ENCODE data around the gene COG5.

The COG5 gene

DNA sequence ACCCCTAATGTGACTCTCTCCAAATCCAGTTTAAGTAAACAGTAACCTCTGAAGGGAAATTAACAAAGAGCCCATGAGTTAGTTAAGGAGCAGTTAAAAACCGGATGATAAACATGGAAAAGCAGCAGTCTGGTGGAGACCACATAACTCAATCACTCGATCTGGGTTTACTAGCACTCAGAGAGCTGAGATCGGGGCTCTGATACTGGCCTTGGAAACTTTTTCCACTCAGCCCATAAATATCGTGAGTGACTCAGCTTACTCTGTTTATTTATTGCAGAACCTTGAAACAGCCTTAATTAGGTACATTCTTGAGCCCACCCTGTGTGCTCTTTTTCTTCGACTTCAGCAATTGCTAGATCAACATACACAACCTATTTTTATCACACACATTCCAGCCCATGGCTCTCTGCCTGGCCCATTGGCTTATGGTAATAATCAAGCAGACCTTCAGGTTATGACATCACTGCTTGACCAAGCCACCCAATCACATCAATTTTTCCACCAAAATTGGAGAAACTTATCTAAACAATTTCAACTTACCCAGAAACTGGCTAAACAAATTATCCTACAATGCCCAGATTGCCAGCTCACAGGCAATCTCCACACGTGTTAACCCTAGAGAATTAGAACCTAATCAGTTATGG, 176.0 kb downstream of the COG5 start:
- no peak for DNase-seq

DNA sequence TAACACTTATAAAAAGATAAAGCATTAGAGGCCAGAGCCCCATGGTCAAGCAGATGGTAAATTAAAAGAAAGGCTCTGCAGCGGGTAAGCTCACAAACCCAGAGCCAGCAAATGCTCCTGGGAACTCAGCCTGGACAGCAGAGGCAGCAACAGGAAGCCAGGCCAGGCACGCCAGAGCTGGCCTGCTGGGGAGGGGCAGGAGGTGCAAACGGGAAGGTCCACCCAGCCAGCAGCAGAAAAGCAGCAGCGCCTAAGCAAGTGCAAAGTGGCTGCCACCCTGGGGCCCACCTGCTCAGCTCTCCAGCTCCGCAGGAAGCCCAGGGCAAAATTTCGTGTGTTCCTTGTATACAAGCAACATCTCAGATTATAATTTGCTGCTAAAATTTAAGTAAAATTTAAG, 176.6 kb downstream of the COG5 start:
- no peak for DNase-seq

DNA sequence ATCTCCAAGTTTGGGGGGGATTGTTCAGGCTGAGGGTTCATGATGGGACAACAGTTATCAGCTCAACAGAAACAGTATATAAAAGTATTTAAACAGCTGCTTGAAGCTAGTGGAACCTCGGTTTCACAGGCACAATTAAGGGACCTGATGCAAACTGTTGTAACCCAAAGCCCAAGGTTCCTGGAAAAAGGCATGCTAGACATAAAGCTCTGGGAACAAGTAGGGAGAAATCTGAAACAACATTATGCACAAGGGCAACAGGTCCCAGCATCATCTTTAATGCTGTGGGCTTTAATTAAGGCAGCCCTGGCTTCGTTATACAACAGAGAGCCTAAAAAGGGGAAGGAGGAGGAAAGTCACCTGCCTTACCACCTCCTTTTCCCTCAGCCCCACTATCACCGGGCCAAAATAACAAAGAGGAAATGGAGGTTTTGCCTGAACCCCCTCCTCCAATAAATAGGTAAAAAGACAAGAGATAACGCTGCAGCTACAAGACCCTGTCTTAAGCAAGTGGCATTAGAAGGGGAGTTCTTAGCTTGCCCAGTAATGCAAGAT, 177.1 kb downstream of the COG5 start:
- DNase-seq = no peak

DNA sequence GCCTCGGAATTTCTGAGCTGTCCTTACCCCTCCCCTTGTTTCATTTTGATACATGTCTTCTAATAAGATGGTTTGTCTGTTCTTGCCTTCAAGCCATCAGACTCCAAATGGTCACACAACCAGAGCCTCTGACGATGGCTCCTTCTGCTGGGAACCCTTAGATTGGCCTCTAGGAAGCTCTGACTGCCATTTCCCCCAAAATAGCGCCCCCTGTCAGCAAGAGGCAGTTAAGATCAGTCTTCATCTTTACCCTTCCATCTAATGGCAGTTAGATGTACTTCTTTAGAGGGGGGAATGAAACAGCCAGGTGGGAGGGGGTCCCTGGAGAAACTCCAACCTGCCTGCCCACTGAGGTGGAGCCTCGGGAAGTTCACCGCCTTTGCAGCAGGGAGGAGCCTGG, 179.7 kb downstream of the COG5 start:
- DNase-seq = no peak

DNA sequence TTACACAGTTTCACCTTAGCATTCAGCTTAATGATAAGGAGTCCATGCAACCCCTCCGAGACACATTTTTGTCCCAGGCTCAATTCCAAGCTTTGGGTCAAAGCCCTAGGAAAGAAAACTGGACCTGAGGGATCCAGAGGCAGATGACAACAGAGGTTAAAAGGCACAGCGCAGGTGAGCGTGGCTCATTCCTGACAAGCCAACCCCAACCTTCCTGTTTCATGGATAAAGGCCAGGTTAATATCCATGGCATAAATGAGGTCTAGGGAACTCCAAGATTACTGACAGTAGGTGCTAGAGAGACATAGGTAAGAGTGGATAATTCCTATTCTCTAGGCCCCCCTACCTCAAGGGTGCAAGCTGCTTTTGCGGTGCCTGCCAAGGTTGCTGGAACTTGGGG, 180.5 kb downstream of the COG5 start:
- no peak for DNase-seq

DNA sequence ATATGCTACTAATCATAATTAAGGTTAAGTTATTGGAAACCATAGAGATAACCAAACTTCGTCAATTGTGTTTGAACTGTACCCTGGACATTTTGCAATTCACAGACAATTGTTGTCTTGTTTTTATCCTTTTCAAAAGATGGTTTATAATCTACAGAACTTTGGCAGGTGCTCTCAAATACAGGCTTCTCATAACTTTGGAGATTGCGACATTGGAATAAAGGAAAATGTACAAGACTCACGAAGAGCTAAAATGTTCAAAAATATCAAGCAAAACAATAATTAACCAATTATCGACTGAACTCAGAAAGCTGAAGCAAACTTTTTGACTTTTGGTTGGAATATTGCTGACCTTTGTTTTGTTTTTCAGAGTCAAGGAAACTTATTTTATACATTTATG, 182.3 kb downstream of the COG5 start:
- DNase-seq = no peak

DNA sequence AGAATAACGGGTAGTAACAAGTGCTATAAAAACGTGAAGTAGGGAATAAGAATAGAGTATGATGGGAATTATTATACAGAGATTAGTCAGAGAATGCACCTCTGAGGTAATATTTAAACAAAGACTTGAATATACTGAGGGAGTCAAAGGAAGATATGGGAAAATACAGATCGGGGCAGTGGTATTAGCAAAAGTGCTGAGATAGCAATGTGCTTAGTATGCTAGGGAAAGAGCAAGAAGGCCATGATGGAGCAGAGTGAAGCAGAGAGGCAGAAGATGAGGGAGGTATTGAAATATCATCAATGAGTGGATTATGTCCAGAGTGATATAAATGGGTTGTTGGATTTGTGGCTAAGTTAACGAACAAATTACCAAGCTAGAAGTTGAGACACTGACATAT, 190.4 kb downstream of the COG5 start:
- no peak for DNase-seq

DNA sequence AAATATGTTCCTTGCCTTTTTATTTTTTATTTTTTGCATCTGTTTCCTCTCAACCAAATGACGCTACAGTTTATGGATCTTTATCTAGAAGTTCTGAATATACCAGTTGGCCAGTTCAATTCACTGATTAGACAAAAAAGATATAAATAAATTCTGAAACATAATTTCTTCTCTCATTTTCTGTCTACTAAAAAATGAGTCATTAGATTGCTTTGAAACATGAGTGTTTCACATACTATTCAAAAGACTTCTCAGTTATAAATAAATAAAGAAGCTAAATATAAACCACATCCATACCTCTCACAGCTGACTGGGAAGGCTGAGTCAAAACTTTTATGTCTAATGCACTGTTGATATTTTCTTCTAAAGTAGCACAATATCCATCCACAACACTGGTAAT, 191.4 kb downstream of the COG5 start:
- no peak for DNase-seq

DNA sequence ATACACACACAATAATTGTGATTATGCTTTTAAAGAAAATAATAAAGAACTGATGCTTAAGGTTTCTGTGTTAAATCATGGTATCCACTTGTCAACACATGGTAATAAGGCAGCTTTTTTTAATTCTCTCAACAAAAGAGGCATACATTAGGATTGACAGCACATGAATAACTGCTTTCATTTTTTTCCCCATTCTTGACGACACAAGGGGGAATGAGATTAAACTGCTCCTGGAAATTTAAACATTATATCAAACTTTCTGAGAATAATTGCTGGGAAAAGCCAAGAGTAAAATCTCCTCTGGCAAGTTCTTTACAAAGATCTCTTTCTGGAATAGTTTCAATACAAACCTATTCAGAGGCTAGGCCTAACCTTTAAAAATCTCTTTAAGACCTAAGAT, 192.9 kb downstream of the COG5 start:
- no peak for DNase-seq

DNA sequence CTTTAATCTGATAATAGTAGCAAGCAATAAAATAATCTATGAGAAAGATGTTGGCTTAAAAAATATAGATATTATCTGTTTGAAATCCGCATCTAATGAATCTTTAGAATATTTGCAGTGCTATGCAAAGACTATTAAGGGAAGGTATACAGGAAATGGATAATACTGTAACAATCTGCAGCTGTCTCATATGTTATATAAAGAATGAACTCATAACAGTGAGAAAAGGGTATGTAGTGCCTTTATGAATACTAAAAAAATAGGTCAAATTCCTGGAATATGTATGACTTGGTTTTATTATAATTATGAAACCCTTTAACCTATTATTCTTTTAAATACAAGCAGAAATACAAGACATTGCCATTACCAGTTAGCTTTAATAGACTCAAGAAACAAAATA, 198.9 kb downstream of the COG5 start:
- no peak for DNase-seq

DNA sequence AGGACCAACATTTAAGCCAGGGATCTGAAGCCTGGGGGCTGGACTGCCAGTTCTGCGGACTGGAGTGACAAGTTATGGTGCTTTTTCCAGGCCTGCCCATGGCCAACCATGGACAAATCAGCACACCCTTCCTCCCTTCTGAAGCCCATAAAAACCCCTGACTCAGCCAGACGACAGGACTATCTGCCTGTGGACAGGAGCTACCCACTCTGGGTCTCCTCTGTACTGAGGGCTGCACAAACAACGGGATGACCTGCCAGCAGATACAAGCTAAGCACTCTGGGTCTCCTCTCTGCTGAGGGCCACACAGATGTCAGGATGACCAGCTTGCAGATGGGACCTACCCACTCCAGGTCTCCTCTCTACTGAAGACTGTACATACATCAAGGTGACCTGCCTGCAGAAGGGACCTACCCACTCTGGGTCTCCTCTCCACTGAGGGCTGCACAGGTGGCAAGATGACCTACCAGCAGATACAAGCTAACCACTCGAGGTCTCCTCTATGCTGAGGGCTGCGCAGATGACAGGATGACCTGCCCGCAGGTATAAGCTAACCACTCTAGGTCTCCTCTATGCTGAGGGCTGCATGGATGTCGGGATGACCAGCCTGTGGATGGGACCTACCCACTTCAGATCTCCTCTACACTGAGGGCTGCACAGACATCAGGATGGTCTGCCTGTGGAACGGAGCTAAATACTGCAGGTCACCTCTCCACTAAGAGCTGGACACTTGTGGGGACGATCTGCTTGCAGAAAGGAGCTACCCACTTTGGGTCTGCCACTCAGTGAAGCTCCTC, 204.0 kb downstream of the COG5 start:
- no peak for DNase-seq

DNA sequence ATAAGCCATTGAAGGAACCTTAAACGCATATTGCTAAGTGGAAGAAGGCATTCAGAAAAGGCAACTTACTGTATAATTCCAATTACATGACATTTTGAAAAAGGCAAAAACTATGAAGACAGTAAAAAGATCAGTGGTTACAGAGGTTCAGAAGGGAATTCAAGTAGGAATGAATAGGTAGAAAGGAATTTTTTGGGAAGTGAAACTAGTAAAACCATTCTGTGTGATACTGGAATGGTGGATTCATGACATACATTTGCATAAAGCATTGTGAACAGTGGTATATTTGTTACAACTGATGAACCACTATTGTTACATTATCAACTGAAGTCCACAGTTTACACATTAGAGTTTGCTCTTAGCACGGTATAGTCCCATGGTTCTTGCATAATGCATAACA, 208.1 kb downstream of the COG5 start:
- no peak for DNase-seq

DNA sequence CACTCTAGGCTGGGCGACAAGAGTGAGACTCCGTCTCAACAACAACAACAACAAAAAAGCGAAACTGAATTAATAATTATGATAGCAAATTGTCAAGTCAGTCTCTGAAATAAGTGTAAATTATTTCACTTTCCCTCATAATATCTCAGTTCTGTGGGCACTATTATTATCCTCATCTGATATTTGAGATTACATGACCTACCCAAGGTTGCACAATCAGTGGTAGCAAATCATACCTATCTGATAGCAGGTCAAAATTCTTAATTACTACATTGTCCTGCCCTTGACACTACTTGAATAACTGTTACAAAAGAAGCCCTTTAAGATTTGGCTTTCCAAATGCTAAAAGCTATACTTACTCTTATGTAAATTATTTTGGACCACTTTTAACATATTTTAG, 209.1 kb downstream of the COG5 start:
- DNase-seq = no peak

DNA sequence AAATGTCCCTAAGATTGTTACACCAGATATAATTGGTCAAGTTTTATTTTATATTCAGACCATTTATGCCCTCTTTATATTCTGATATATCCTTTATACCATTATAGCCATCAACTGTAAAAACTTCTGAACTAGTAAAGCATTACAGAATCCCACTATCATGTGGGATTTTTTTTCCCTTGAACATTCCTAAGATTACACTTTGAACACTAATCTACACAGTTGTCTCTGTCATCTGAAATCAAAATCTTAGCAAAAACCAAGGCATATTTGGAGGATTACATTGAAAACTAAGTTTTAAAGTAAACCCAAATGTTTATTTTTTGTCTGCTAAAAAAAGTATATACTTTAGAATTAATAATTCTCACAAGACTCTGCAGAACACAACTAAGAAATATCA, 210.0 kb downstream of the COG5 start:
- no peak for DNase-seq

DNA sequence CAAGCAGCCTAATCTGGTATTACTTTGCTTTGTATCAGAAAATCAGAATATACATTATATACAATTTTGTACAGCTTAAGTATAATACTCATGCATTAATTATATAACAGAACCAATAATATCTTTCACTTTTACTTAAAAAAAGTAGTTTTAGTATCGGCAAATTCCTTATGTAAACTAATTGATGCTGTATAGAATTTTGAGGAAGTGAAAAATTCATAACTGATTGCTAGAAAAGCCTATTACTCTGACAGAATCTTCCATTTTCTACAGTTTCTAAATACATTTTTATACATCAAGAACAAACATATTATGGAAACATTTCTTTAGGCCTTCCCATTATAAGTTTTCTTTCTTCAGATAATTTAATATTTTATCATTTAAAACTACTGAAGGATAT, 217.8 kb downstream of the COG5 start:
- DNase-seq = no peak

DNA sequence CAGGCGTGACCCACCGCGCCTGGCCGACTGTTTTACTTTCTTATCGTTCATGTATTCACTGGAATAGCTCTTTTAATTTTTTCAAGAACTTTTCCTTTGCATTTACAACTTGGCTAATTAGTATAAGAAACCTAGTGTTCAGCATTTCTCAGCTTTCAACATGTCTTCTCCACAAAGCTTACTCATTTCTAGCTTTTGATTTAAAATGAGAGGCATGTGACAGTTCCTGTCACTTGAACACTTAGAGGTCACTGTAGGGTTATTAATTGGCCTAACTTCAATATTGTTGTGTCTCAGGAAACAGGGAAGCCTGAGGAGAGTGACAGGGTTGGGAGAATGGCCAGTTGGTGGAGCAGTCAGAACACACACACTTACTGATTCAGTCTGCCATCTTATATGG, 218.9 kb downstream of the COG5 start:
- DNase-seq = no peak

DNA sequence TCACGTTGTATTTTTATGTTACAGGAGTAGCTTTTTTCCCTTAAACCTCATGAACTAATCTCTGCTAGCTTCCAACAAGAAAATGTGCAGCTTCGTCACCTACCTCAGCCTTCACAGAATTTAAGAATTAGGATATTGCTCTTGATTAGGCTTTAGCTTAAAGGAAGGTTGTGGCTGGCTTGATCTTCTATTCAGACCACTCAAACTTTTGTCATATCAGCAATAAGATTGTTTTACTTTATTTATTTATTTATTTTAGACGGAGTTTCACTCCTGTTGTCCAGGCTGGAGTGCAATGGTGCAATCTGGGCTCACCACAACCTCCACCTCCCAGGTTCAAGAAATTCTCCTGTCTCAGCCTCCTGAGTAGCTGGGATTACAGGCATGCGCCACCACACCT, 219.4 kb downstream of the COG5 start:
- no peak for DNase-seq

DNA sequence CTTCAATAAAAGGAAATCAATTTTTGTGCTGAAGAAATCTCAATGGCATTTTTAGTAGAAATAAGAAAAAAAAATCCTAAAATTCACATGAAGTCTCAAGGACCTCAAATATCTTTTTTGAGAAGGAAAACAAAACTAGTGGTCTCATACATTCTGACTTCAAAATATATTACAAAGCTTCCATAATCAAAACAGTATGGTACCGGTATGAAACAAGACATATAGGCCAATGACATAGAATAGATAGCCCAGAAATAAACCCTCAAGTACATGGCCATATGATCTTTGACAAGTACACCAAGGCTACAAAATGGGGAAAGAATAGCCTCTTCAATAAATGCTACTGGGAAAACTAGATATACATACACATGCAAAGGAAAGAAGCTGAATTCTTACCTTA, 225.6 kb downstream of the COG5 start:
- no peak for DNase-seq

DNA sequence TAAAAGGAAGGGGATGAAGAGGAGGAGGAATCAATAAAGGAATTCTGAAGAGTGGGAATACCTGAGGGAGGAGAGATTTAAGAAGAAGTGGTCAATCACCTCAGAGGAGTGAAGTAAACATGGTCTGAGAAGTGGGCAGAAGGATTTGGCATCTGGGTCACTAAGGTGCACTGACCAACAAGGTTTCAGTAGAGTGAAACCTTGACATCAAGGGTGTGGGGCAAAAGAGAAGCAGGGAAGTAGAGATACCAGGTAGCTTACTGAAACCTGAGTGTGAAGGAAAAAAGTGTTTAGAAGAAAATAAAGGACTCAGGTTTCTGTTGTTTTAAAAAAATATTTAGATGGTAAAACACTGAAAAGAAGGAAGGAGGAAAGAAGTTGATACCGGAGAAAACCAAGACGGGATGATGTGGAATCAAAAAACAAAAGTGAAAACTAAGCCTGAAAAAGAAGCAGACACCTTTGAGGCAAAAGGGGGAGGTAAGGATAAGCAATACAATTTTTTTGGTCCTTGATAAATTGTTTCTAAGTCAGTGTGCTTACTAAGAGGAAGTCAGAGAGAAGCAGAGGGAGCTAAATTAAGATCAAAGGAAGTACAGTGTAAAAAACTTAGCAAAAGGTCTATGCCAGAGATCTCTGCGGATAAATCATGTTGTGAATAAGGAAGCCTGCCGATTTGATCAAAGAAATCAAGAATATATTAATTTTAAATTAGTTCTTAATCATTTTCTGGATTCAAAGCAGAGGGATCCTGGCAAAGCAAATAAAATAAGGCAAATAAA, 231.0 kb downstream of the COG5 start:
- DNase-seq = no peak

DNA sequence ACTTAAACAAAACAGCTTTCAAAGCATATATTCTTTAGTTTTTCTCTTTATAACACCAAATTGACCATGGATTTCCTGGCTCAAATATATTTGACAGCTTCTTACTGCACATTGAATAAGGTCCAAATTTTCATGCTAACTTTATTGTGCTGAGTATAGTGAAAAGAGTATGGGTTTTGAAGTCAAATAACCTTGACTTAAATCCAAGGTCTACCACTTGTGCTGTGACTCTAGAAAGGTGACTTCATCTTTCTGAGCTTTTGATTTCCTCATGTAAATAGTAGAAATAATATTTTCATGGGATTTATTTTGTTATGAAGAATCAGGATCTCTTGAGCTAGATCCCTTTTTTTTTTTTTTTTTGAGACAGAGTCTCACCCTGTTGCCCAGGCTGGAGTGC, 233.2 kb downstream of the COG5 start:
- DNase-seq = no peak

DNA sequence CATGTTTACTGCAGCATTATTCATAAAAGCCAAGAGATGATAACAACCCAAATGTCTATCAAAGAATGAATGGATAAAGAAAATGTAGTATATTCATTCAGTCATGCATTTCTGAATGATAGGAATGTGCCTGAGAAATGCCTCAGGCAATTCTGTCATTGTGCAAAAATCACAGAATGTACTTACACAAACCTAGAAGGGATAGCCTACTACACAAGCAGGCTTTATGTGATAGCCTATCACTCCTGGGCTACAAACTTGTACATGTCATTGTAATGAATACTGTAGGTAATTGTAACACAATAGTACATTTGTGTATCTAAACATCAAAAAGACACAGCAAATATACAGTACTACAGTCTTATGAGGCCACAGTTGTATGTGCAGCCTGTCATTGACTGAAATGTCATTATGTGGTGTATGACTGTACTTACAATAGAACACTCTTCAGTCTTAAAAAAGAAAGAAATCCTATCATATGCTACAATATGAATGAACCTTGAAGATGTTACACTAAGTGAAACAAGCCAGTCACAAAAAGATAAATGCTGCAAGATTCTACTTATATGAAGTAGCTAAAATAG, 235.6 kb downstream of the COG5 start:
- no peak for DNase-seq

DNA sequence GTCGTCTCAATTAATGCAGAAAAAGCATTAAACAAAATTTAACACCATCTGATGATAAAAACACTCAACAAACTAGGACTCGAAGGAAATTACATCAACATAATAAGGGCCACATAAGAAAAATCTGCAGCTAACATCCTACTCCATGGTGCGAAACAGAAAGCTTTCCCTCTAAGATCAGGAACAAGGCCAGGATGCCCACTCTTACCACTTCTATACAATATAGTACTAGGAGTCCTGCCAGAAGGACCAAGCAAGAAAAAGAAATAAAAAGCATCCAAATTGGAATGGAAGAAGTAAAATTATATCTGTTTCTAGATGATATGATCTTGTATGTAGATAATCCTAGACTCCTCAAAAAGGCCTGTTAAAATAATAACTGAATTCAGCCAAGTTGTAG, 237.7 kb downstream of the COG5 start:
- DNase-seq = no peak

DNA sequence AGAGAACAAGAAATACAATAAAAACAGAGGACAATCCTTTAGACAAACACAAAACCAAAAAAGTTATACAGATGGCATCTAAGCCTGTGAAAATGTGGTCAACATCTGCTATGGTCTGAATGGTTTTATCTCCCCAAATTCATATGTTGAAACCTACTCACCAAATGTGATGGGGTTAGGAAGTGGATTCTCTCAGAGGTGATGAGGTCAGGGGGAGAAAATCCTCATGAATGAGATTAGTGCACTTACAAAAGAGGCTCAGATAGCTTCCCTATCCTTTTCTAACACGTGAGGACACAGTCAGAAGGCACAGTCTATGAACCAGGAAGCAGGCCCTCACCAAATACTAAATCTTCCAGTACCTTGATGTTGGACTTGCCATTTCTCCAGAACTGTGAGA, 241.7 kb downstream of the COG5 start:
- no peak for DNase-seq

DNA sequence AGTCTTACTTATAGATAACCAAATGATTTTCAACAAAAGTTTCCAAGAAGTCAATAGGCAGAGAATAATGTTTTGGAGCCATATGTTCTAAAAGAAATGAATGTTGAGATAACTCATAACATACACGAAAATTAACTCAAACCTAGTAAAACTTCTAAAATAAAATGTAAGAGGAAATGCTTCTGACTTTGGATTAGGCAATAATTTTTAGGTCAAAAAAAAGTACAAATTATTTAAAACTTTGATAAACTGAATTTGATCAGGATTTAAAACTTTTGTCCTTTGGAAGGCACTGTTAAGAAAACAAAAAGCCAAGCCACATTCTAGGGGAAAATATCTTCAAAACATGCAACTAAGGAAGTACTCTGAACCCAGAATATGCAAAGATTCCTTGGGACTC, 242.1 kb downstream of the COG5 start:
- no peak for DNase-seq
